Activated gamma-delta T cell (primary cell): ENCODE results near the gene ZBTB2.
"Not testable (repeated sequence)": the region's sequence is repeated elsewhere in the genome, so short reads cannot be mapped to it uniquely, and the experiment has no call there.

ENCODE experiments used
- DNase-seq: peaks from one replicate; lab custom pipeline; 2025; lab: John Stamatoyannopoulos, UW

The ZBTB2 gene

GRCh38 chr6:151370509-151371078, 20.8 kb downstream of the ZBTB2 start:
- no peak for DNase-seq

DNA sequence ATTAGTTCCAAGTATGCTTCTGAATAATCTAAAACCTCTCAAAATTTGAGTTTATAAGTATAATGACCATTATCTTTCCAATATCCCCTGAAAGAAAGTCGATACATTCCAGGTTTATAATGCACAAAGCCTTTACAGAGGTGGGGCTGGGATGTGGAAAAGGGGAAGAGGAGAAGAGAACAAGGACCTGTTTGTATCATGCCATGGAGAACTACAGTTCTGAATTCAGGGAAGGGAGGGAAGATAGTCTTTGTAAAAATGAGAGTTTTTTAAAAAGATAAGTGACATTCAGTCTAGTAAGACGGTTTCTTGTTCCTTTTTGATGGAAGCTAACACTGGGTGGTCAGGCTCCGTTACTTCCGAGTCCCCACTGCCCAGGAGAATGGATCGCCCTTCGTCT, 26.1 kb downstream of the ZBTB2 start:
- DNase-seq: no peak

GRCh38 chr6:151359486-151359885, 31.9 kb downstream of the ZBTB2 start:
- DNase-seq: no peak

GRCh38 chr6:151358475-151358874, 32.9 kb downstream of the ZBTB2 start:
- no peak for DNase-seq

GRCh38 chr6:151357758-151358436, 33.5 kb downstream of the ZBTB2 start:
- DNase-seq: no peak

DNA sequence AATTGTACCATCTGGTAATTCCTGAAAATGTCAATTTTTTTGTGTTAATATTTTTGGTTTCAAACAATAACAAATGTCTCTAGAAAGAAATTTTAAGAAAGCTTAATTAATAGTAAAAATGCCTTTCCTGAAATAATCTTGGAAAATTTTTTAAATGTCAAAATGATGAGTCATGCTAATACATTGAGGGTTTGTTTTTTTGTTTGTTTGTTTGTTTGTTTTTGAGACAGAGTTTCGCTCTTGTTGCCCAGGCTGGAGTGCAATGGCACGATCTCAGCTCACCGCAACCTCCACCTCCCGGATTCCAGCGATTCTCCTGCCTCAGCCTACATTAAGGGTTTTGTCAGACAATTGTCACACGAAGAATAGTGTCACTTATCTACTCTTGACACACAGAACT, 34.4 kb downstream of the ZBTB2 start:
- not testable (repeated sequence) for DNase-seq

DNA sequence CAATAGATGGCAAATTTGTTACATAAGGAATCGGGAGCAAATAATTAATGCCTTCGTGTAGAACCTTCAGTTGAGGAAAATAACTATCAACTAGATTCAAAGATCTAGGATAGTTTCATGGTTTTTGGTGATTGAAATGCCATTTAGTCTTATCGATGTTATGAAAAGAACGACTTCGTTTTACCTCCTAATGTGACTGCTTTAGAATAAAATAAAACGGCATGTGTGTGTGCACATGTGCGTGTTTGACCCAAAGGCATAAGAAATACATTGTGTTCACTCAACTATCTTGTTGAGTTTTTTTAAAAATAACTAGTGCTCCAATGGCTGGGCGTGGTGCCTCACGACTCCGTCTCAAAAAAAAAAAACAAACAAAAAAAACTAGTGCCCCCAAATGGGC, 37.6 kb downstream of the ZBTB2 start:
- no peak for DNase-seq

DNA sequence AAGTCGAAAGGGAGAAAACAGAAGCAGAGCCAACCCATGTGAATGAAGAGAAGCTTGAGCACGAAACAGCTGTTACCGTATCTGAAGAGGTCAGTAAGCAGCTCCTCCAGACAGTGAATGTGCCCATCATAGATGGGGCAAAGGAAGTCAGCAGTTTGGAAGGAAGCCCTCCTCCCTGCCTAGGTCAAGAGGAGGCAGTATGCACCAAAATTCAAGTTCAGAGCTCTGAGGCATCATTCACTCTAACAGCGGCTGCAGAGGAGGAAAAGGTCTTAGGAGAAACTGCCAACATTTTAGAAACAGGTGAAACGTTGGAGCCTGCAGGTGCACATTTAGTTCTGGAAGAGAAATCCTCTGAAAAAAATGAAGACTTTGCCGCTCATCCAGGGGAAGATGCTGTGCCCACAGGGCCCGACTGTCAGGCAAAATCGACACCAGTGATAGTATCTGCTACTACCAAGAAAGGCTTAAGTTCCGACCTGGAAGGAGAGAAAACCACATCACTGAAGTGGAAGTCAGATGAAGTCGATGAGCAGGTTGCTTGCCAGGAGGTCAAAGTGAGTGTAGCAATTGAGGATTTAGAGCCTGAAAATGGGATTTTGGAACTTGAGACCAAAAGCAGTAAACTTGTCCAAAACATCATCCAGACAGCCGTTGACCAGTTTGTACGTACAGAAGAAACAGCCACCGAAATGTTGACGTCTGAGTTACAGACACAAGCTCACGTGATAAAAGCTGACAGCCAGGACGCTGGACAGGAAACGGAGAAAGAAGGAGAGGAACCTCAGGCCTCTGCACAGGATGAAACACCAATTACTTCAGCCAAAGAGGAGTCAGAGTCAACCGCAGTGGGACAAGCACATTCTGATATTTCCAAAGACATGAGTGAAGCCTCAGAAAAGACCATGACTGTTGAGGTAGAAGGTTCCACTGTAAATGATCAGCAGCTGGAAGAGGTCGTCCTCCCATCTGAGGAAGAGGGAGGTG, 38.7 kb downstream of the ZBTB2 start:
- DNase-seq: no peak

DNA sequence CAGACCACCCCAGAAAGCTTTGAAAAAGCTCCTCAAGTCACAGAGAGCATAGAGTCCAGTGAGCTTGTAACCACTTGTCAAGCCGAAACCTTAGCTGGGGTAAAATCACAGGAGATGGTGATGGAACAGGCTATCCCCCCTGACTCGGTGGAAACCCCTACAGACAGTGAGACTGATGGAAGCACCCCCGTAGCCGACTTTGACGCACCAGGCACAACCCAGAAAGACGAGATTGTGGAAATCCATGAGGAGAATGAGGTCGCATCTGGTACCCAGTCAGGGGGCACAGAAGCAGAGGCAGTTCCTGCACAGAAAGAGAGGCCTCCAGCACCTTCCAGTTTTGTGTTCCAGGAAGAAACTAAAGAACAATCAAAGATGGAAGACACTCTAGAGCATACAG, 39.6 kb downstream of the ZBTB2 start:
- DNase-seq: no peak

GRCh38 chr6:151351146-151351700, 40.1 kb downstream of the ZBTB2 start:
- DNase-seq: no peak

- DNase-seq: no peak
Measured at GRCh38 chr6:151350442-151351145, 40.8 kb downstream of the ZBTB2 start.

DNA sequence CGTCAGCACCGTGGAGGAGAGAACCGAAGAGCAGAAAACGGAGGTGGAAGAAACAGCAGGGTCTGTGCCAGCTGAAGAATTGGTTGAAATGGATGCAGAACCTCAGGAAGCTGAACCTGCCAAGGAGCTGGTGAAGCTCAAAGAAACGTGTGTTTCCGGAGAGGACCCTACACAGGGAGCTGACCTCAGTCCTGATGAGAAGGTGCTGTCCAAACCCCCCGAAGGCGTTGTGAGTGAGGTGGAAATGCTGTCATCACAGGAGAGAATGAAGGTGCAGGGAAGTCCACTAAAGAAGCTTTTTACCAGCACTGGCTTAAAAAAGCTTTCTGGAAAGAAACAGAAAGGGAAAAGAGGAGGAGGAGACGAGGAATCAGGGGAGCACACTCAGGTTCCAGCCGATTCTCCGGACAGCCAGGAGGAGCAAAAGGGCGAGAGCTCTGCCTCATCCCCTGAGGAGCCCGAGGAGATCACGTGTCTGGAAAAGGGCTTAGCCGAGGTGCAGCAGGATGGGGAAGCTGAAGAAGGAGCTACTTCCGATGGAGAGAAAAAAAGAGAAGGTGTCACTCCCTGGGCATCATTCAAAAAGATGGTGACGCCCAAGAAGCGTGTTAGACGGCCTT, 41.6 kb downstream of the ZBTB2 start:
- DNase-seq: no peak

GRCh38 chr6:151342750-151343149, 48.6 kb downstream of the ZBTB2 start:
- DNase-seq: not testable (repeated sequence)

GRCh38 chr6:151341476-151342195, 49.7 kb downstream of the ZBTB2 start:
- DNase-seq: no peak

DNA sequence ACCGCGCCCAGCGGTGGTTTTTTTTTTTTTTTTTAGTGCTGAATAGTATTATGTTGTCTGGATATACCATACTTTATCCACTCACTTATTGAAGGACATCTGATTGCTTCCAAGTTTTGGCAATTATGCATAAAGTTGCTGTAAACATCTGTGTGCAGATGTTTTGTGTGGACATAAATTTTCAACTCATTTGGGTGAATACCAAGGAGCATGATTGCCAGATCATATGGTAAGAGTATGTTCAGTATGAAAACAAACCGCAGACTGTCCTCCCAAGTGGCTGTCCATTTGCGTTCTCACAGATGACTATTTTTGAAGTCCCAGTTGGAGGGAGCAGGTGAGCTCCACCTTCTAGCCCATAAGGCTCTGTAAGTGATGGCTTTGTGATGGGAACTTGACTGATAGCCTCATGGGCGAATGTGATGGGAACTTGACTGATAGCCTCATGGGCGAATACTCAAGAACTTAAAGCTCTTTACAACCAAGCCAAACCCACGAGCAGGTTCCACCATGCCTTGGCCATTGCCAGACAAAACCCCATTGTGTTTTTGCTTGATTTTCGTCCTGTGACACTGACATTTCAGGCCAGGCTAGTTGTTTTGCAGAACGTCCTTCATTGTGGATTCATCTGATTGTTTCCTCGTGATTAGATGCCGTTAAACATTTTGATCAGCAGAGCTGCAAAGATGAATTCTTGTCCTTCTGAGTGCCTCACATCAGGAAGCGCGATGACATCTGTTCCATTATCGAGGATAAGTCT, 51.0 kb downstream of the ZBTB2 start:
- no peak for DNase-seq

GRCh38 chr6:151339369-151339768, 52.0 kb downstream of the ZBTB2 start:
- no peak for DNase-seq

DNA sequence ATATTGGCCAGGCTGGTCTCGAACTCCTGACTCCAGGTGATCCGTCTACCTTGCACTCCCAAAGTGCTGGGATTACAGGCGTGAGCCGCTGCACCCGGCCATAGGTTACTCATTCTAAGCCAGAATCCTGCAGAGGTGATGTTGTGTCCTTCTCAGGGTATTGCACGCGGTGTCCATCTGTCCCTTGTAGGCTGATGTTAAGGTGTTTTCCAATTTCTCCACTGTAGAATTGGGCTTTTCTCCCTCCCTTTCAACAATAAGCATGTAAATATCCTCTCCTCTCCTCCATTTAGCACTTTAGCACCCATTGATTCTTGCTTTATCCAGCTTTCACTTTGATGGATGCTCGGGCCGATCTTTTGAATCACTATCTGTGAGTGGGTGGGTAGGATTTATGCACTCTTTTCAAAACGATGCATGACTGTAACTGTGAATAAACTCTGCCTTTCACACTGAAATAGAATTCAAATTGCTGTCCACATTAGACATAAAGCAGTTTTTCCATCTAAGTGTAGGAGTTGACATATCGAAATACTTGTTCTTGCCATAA, 52.6 kb downstream of the ZBTB2 start:
- DNase-seq: no peak

GRCh38 chr6:151335930-151336329, 55.4 kb downstream of the ZBTB2 start:
- no peak for DNase-seq

- DNase-seq: no peak
Measured at GRCh38 chr6:151330130-151330696, 61.1 kb downstream of the ZBTB2 start.
